DMS 273 (cell line): Measurements from ENCODE around the gene PCARE.

Experiments
- DNase-seq: peaks from one replicate; lab custom pipeline; 2025; ENCODE audit not compliant: unreplicated experiment; lab: John Stamatoyannopoulos, UW

The PCARE gene

GRCh38 chr2:29040552-29040951, 33.8 kb downstream of the PCARE start:
- DNase-seq = no peak

GRCh38 chr2:29039718-29040480, 34.4 kb downstream of the PCARE start:
- DNase-seq = no peak

DNA sequence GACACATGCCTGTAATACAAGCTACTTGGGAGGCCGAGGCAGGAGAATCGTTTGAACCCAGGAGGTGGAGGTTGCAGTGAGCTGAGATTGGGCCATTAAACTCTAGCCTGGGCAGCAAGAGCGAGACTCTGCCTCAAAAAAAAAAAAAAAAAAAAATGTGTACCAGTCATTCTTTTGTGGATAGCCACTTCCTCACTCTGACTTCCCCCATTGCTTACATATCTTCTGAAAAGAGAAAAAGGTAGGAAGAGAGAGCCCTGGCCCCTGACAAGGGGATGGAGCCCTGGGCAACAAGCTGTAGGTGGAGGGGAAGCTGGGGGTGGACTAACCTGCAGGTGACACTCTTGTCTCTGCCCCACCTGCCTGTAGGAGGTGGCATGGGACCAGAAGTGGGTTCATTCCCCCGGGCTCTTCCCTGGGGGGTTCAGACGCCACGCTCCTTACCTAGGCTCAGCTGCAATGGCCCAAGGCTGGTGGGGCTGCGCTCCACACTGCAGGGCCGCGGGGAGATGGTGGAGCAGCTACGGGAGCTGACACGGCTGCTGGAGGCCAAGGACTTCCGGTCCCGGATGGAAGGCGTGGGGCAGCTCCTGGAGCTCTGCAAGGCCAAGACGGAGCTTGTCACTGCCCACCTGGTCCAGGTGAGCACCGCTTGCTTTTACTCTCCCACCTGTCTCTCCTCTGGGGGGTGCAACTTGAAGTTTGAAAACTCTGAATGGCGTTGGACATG, 39.1 kb downstream of the PCARE start:
- no peak for DNase-seq

GRCh38 chr2:29033656-29034055, 40.7 kb downstream of the PCARE start:
- DNase-seq = no peak

- DNase-seq = no peak
Measured at GRCh38 chr2:29033172-29033571, 41.2 kb downstream of the PCARE start.

GRCh38 chr2:29032189-29032588, 42.1 kb downstream of the PCARE start:
- no peak for DNase-seq

DNA sequence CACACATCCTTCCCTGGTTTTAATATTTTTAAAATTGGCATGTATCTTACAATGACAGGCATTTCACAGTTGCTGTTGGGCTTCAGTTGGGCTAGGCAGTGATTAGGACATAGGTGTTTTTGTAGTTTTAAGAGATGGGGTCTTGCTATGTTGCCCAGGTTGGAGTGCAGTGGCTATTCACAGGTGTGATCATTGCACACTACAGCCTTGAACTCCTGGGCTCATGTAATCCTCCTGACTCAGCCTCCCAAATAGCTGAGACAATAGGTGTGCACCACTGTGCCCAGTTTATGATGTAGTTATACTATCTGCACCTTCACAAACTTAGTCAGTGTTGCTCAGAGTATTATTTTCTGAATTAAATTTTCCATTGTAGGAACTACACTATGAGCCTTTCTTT, 43.3 kb downstream of the PCARE start:
- no peak for DNase-seq

DNA sequence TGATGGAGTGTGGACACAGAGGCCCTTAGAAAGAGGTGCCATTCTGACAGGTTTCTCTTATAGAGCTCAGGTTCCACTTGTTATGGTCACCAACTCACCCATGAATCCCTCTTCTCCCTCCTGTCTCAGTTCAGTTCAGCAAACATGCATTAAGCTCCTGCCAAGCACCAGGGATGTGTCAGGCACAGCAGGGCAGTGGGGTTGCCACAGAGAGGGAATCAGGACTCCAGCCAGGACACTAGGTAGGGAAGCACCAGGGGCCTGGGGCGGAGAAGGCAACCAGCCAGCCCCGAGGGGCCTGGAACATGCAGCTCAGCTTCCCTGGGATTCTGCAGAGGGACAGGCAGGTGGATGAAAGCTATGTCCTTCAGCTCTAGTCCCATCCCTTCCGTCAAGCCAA, 48.6 kb downstream of the PCARE start:
- DNase-seq = no peak

- no peak for DNase-seq
Measured at GRCh38 chr2:29024882-29025430, 49.4 kb downstream of the PCARE start.

- no peak for DNase-seq
Measured at GRCh38 chr2:29023188-29023587, 51.1 kb downstream of the PCARE start.

GRCh38 chr2:29022679-29023078, 51.6 kb downstream of the PCARE start:
- no peak for DNase-seq

DNA sequence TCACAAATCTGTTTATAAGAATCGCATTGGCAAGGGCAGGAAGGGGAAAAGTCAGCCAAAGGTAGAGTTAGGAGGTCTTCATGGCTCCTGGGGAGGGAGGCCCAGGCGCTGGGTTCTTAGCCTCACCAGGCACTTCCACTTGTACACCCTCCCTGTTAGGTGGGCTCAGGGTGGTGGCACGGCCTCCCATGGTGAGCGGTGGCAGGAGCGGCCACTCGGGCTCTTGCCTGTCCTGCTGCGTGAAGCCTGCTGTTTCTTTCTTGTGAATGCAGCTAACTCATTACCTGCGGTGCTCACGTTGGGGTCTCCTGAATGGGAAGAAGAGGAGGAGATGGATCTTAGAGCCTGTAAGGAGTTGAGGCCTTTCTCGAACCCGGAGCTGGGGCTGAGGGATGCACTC, 52.4 kb downstream of the PCARE start:
- DNase-seq = no peak

DNA sequence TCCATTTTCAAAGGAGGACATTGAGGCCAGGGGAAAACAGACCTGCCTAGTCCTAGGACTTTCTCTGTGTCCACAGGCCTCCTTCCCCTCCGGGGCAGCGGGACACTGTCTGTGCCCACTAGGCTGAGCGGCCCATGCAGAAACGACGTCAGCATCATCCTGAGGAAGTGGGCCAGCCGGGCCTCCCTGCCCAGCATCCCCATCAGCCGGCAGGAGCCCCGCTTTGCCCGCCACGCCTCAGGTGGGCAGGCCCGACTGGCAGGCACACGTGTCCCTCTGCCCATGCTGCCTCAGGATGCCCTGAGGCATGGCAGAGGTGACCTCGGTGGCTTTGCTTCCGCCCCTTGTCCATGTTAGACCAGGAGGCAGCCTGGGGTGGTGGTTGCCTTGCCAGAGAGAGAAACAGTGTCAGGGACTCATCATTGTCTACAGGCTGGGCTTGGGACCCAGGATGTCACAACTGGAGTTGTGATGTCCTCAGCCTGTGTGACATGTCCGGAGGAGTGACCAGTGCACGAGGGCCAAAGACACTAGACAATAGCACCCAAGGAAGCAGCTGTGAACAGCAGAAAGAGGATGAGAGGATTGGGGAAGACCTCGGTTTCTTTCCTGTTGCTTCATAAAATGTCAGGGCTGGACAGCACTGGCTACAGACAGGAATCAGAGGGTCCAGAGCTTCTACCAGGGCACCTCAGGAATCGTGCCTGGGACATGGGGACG, 56.4 kb downstream of the PCARE start:
- DNase-seq = no peak

DNA sequence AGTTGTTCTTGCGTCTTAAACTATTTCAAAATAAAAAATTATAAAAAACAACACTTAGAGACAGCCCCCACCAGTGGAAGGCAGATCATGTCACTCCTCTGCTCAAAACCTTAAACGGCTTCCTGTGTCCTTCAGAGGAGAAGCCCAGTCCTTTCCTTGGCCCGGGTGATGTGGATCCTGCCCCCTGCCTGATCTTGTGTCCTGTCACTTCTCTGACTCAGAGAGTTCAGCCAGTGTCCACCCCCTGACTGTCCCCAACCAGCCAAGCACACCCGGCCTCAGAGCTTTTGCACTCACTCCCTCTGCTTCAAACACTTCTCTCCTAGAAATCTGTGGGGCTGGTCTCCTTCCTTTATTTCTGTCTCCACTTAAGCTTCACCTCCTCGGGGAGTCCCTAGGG, 57.8 kb downstream of the PCARE start:
- DNase-seq = no peak

DNA sequence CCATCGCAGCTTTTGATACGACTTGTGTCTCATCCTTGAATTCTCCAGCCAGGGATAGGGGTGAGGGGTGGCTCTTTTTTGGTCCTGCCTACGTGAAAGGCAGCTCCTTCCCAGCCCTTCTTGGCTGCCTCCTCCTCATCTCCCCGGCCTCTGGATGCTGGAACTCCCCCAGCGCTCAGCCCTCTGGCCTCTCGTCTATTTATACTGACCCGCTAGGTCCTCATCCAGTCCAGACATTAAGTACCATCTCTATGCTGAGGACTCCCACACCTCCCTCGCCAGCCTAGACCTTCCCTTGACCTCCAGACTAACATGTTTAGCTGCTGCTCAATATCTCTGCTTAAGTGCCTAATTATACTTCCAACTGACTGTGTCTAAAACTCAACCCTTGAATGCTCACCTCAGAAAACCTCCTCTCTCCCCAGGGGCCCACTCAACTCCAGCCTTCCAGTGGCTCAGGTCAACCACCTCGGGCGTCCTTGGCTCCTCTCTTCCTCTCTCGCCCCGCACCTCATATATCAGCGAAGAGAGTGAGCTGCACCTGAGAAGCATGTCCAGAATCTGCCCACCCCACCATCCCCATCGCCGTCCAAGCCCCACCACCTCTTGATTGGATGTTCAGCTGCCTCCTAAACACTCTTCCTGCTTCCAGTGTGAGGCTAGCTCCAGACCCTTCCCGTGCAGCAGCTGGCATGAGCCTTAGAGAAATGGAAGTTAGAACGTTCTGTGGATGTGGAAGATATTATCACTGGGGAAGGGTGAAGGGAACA, 58.4 kb downstream of the PCARE start:
- DNase-seq = no peak

- no peak for DNase-seq
Measured at GRCh38 chr2:29014811-29015421, 59.4 kb downstream of the PCARE start.

DNA sequence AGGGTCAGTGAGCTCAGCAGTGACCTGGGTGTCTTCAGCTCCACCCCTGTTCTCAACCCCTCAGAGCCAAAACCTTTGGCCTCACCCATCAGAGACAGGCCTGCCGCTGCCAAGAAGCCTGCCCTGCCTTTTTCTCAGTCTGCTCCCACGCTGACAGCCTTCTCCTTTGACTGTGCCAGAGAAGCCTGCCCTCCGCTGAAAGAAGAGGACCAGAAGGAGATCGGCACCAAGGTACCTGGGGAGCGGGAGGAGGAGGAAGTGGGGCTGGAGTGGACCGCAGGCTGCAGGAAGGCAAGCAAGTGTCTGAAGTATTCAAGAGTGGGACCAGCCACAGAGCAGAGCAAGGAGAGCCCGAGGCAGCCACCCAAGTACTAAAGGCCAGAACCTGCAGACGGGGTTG, 60.0 kb downstream of the PCARE start:
- DNase-seq = no peak

DNA sequence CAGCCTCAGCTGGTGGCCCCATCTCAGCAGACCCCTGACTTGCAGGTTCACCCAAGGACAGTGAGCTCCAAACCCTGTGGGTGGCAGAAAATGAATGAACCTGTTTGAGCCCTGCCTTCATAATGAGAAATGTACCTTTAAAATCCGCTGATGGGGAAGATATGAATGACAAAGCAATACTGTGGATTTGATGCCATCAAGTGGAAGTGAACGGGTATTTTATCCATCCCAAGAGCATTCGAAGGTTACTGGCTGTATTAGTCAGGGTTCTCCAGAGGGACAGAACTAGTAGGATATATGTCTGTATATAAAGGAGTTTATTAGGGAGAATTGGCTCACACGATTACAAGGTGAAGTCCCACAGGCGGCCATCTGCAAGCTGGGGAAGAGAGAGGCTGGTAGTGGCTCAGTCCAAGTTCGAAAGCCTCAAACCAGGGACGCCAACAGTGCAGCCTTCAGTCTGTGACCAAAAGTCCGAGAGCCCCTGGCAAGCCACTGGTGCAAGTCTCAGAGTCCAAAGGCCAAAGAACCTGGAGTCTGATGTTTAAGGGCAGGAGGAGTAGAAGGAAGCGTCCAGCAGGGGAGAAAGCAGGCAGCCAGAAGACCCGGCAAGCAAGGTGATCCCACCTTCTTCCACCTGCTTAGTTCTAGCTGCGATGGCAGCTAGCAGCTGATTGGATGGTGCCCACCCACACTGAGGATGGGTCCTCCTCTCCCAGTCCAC, 61.1 kb downstream of the PCARE start:
- DNase-seq = peak; percentile 16

- DNase-seq = peak; percentile 16
Measured at GRCh38 chr2:29012211-29012681, 62.1 kb downstream of the PCARE start.
